ENCODE measurements around the gene CALML5.

CALML5 gene

GRCh38 chr10:5514226-5514850, 15.0 kb upstream of the CALML5 start:
- no peak for DNase-seq

GRCh38 chr10:5512881-5513612, 13.7 kb upstream of the CALML5 start:
- peak in 2 of 6 experiments; percentile 2 to 5 for DNase-seq

- no peak for DNase-seq
Observed at GRCh38 chr10:5512331-5512730, 13.0 kb upstream of the CALML5 start.

- DNase-seq, result no peak
Observed at GRCh38 chr10:5511885-5512280, 12.5 kb upstream of the CALML5 start.

- DNase-seq, result no peak
Observed at GRCh38 chr10:5511231-5511884, 12.0 kb upstream of the CALML5 start.

- DNase-seq, result no peak
Observed at GRCh38 chr10:5510281-5511072, 11.1 kb upstream of the CALML5 start.

GRCh38 chr10:5509691-5510090, 10.3 kb upstream of the CALML5 start:
- DNase-seq, result no peak

- no peak for DNase-seq
Observed at GRCh38 chr10:5509236-5509635, 9.9 kb upstream of the CALML5 start.

- DNase-seq, result no peak
Observed at GRCh38 chr10:5508786-5509185, 9.4 kb upstream of the CALML5 start.

GRCh38 chr10:5508161-5508604, 8.8 kb upstream of the CALML5 start:
- no peak for DNase-seq

GRCh38 chr10:5507649-5508131, 8.3 kb upstream of the CALML5 start:
- no peak for DNase-seq

- no peak for DNase-seq
Observed at GRCh38 chr10:5506751-5507648, 7.6 kb upstream of the CALML5 start.

GRCh38 chr10:5506246-5506645, 6.9 kb upstream of the CALML5 start:
- no peak for DNase-seq

- DNase-seq, result no peak
Observed at GRCh38 chr10:5504146-5505072, 5.0 kb upstream of the CALML5 start.

GRCh38 chr10:5503477-5503835, 4.1 kb upstream of the CALML5 start:
- DNase-seq, result no peak

GRCh38 chr10:5502571-5503476, 3.5 kb upstream of the CALML5 start:
- DNase-seq, result no peak

- no peak for DNase-seq
Observed at GRCh38 chr10:5502061-5502521, 2.7 kb upstream of the CALML5 start.

- no peak for DNase-seq
Observed at GRCh38 chr10:5500910-5501309, 1.5 kb upstream of the CALML5 start.

- DNase-seq, result no peak
Observed at GRCh38 chr10:5500162-5500670, 846 bp upstream of the CALML5 start.
